H9 (cell line): ENCODE results near the gene H2BK1. TPM values are rescaled to one million over a fixed set of nuclear protein-coding genes. Genes with fewer than 3 reads are reported as not detected.

Experiments used
- DNase-seq: peaks from one replicate; pipeline ENCODE4 v3.0.0-alpha.2; 2017
- H2AFZ ChIP-seq: one replicate; pipeline ENCODE4 v1.6.1; 2013; ENCODE audit warnings: mild to moderate bottlenecking, low read length, control low read depth, moderate library complexity
- H2AK5ac ChIP-seq: 2 replicates; pipeline ENCODE4 v1.6.1; 2013; ENCODE audit warnings: low read length, control low read depth, mixed read lengths; ENCODE audit not compliant: insufficient read length
- H2BK120ac ChIP-seq: one replicate; pipeline ENCODE4 v1.6.1; 2013; ENCODE audit warnings: low read depth, mild to moderate bottlenecking, low read length, control low read depth, inconsistent platforms; ENCODE audit not compliant: poor library complexity, severe bottlenecking
- H2BK12ac ChIP-seq: 2 replicates; pipeline ENCODE4 v1.6.1; 2013; ENCODE audit warnings: low read length, control low read depth, mixed read lengths, low read depth; ENCODE audit not compliant: insufficient read length
- H2BK15ac ChIP-seq: 2 replicates; pipeline ENCODE4 v1.6.1; 2013; ENCODE audit warnings: low read depth, low read length, control low read depth
- H2BK20ac ChIP-seq: one replicate; pipeline ENCODE4 v1.6.1; 2013; ENCODE audit warnings: low read depth, mild to moderate bottlenecking, low read length, control low read depth, inconsistent platforms; ENCODE audit not compliant: poor library complexity, severe bottlenecking
- H2BK5ac ChIP-seq: 2 replicates; pipeline ENCODE4 v1.6.1; 2013; ENCODE audit warnings: low read length, control low read depth, mixed read lengths; ENCODE audit not compliant: insufficient read length
- H3K14ac ChIP-seq: 2 replicates; pipeline ENCODE4 v1.6.1; 2013; ENCODE audit warnings: low read length, control low read depth; ENCODE audit not compliant: insufficient read depth
- H3K18ac ChIP-seq: 2 replicates; pipeline ENCODE4 v1.6.1; 2013; ENCODE audit warnings: low read depth, mild to moderate bottlenecking, mixed read lengths, low read length, control low read depth; ENCODE audit not compliant: insufficient read length
- H3K23ac ChIP-seq: 2 replicates; pipeline ENCODE4 v1.6.1; 2013; ENCODE audit warnings: low read length, control low read depth, mixed read lengths, low read depth; ENCODE audit not compliant: insufficient read length
- H3K23me2 ChIP-seq: 2 replicates; pipeline ENCODE4 v1.6.1; 2013; ENCODE audit warnings: low read depth, mild to moderate bottlenecking, mixed read lengths, low read length, control low read depth; ENCODE audit not compliant: insufficient read length, poor library complexity, severe bottlenecking
- H3K27ac ChIP-seq: 2 replicates; pipeline ENCODE4 v1.5.1; 2013; ENCODE audit warnings: low read length, control low read depth, mixed read lengths, low read depth; ENCODE audit not compliant: insufficient read length
- H3K27me3 ChIP-seq: 2 replicates; pipeline ENCODE4 v1.6.1; 2013; ENCODE audit warnings: low read length, control low read depth, inconsistent platforms; ENCODE audit not compliant: insufficient read depth
- H3K4ac ChIP-seq: 2 replicates; pipeline ENCODE4 v1.6.1; 2013; ENCODE audit warnings: low read depth, mild to moderate bottlenecking, control low read depth, inconsistent platforms, low read length, moderate library complexity
- H3K4me1 ChIP-seq: 2 replicates; pipeline ENCODE4 v1.6.1; 2013; ENCODE audit warnings: low read length, control low read depth, inconsistent platforms; ENCODE audit not compliant: insufficient read depth
- H3K4me2 ChIP-seq: 2 replicates; pipeline ENCODE4 v1.6.1; 2013; ENCODE audit warnings: low read length, control low read depth, mixed read lengths; ENCODE audit not compliant: insufficient read length, insufficient read depth
- H3K56ac ChIP-seq: 2 replicates; pipeline ENCODE4 v1.6.1; 2013; ENCODE audit warnings: low read depth, mild to moderate bottlenecking, mixed read lengths, low read length, control low read depth; ENCODE audit not compliant: insufficient read length
- H3K79me1 ChIP-seq: 2 replicates; pipeline ENCODE4 v1.6.1; 2013; ENCODE audit warnings: low read depth, mild to moderate bottlenecking, moderate library complexity, low read length, control low read depth, inconsistent platforms; ENCODE audit not compliant: insufficient read depth, poor library complexity, severe bottlenecking
- H3K79me2 ChIP-seq: 2 replicates; pipeline ENCODE4 v1.6.1; 2013; ENCODE audit warnings: low read length, control low read depth, inconsistent platforms; ENCODE audit not compliant: insufficient read depth
- H3K9ac ChIP-seq: 2 replicates; pipeline ENCODE4 v1.6.1; 2013; ENCODE audit warnings: low read length, control low read depth, mixed read lengths; ENCODE audit not compliant: insufficient read length; ENCODE audit errors: extremely low read depth
- H3K9me3 ChIP-seq: one replicate; pipeline ENCODE4 v1.6.1; 2013; ENCODE audit warnings: low read depth, low read length, inconsistent platforms; ENCODE audit not compliant: control insufficient read depth
- H3T11ph ChIP-seq: one replicate; pipeline ENCODE4 v1.6.1; 2013; ENCODE audit warnings: mild to moderate bottlenecking, low read length, control low read depth, inconsistent platforms
- H4K20me1 ChIP-seq: one replicate; pipeline ENCODE4 v1.6.1; 2013; ENCODE audit not compliant: control insufficient read depth, insufficient read length, insufficient read depth
- H4K5ac ChIP-seq: 2 replicates; pipeline ENCODE4 v1.6.1; 2013; ENCODE audit warnings: low read depth, mild to moderate bottlenecking, mixed read lengths, low read length, control low read depth; ENCODE audit not compliant: insufficient read length
- H4K8ac ChIP-seq: replicated peaks from 2 replicates; pipeline ENCODE4 v1.6.1; 2013; ENCODE audit warnings: low read length, control low read depth, mixed read lengths, low read depth; ENCODE audit not compliant: insufficient read length
- H4K91ac ChIP-seq: 2 replicates; pipeline ENCODE4 v1.6.1; 2013; ENCODE audit warnings: low read depth, mild to moderate bottlenecking, moderate library complexity, mixed read lengths, low read length, control low read depth; ENCODE audit not compliant: insufficient read length
- H3K27ac Mint-ChIP-seq, 3 experiments: 2 replicates in 2 of 3; 3 replicates in 1 of 3; pipeline ENCODE4 v1.8.0; 2020 to 2021; ENCODE audit warnings: mixed read lengths in 3 of 3, mild to moderate bottlenecking in 1 of 3, moderate library complexity in 1 of 3
- H3K27me3 Mint-ChIP-seq: 2 replicates; pipeline ENCODE4 v1.8.0; 2021; ENCODE audit warnings: low read depth, mild to moderate bottlenecking, moderate library complexity, mixed read lengths
- H3K36me3 Mint-ChIP-seq, 3 experiments: 2 replicates in 2 of 3; 3 replicates in 1 of 3; pipeline ENCODE4 v1.8.0; 2020 to 2021; ENCODE audit warnings: low read depth in 3 of 3, mixed read lengths in 3 of 3; ENCODE audit not compliant: insufficient read depth in 1 of 3
- H3K4me1 Mint-ChIP-seq, 2 experiments: 2 replicates each; pipeline ENCODE4 v1.8.0; 2020; ENCODE audit warnings: mixed read lengths in 2 of 2
- H3K4me3 Mint-ChIP-seq, 2 experiments: 2 replicates in 1 of 2; 3 replicates in 1 of 2; pipeline ENCODE4 v1.8.0; 2020 to 2021; ENCODE audit warnings: mild to moderate bottlenecking in 2 of 2, mixed read lengths in 2 of 2, moderate library complexity in 1 of 2
- H3K9me3 Mint-ChIP-seq, 2 experiments: 2 replicates in 1 of 2; 3 replicates in 1 of 2; pipeline ENCODE4 v1.8.0; 2020; ENCODE audit warnings: mild to moderate bottlenecking in 2 of 2, mixed read lengths in 2 of 2, moderate library complexity in 1 of 2
- CTCF ChIP-seq: fragments of 200-600 bp; sonication (generic); conservative IDR thresholded peaks from 3 replicates; pipeline ENCODE4 v1.8.0; 2021; ENCODE audit warnings: antibody characterized with exemption, mild to moderate bottlenecking
- WGBS: extraction: QIAGEN DNeasy Blood & Tissue Kit; methylation state at CpG from one replicate; pipeline ENCODE4 v1.1.7; 2013; ENCODE audit warnings: missing lambda C conversion rate, low lambda C conversion rate, mixed read lengths; ENCODE audit not compliant: insufficient read length; ENCODE audit errors: extremely low coverage; 5-methylcytosine and 5-hydroxymethylcytosine counted together
- total RNA-seq: library from RNA; stranded (reverse); gene quantifications from 2 replicates; pipeline ENCODE4 v1.2.1, GENCODE V29; 2021

The H2BK1 gene
- total RNA-seq, 1 experiment from 2014 or later: not detected

GRCh38 chr7:151256410-151257045 lies 46.2 kb upstream of the H2BK1 start:
- no peak for DNase-seq
- Histone ChIP-seq H3T11ph (no peak overlapping the region), H4K5ac (no peak overlapping the region), H4K20me1 (no peaks in the 10 kb centered on the region), H3K4me2 (no peak overlapping the region), H3K18ac (no peak overlapping the region), H2AK5ac (no peak overlapping the region), H3K4me1 (peaks cover 3% of the 10 kb centered on the region; the same call in 1 of the 2 replicates), H2BK15ac (no peak overlapping the region), H3K23ac (no peak overlapping the region), H2BK12ac (no peak overlapping the region), H2BK20ac (no peak overlapping the region), H3K79me2 (no peaks in the 10 kb centered on the region), H3K9ac (no peak overlapping the region), H3K23me2 (peaks cover 11% of the 10 kb centered on the region), H4K8ac (no peak overlapping the region), H2BK5ac (no peak overlapping the region), H3K4ac (no peak overlapping the region), H4K91ac (no peak overlapping the region), H2BK120ac (no peak overlapping the region), H3K27me3 (no peaks in the 10 kb centered on the region; the same call in 1 of the 2 replicates), H3K27ac (no peak overlapping the region), H3K9me3 (no peaks in the 10 kb centered on the region), H3K56ac (no peak overlapping the region), H3K14ac (no peak overlapping the region), H3K79me1 (no peaks in the 10 kb centered on the region), H2AFZ (no peak overlapping the region)
- Mint-ChIP-seq H3K36me3 (no peaks in the 10 kb centered on the region; a peak in 1 of 7 replicates), H3K4me1 (peaks cover 16 to 36% of the 10 kb centered on the region in 2 experiments), H3K4me3 (no peak overlapping the region), H3K9me3 (no peaks in the 10 kb centered on the region; a peak in 1 of 5 replicates), H3K27ac (no peak overlapping the region), H3K27me3 (peaks cover 86% of the 10 kb centered on the region)
- no peak for TF ChIP-seq CTCF
- WGBS: no CpG with 5 or more reads among the region's 16 CpGs
